ENCODE measurements around the gene SEL1L. TPM values are rescaled to one million over a fixed set of nuclear protein-coding genes. Genes with fewer than 3 reads are reported as not detected.

The SEL1L gene
- total RNA-seq, 1 donor from 2014 or later: 28.0 TPM

DNA sequence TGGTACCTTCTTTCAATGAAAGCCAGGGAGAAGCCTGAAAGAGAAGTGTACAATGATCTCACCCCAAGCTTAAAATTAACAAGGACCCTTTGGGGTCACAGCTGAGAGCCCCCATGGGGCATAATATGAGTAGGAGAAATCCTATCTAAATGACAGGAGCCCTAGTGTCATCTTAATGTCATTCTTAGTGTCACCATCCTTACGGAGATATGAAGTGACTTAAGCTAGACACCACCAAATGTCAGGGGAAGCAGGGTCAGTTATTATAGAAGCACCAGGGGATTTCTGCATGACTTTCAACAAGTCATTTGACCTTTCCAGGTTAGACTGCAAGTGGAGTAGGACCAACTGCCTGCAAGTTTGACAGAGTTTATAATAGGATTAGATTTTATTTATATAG is 104.6 kb downstream of the SEL1L start:
- H3K9ac ChIP-seq: no peak overlapping the region
- H3K4me3 ChIP-seq: no peak overlapping the region
- peaks cover 4% of the 10 kb centered on the region for H3K27me3 ChIP-seq
- peaks cover 8% of the 10 kb centered on the region for H4K20me1 ChIP-seq (ENCODE audit: low read depth)
- peaks cover 44% of the 10 kb centered on the region for H3K79me2 ChIP-seq (ENCODE audit: low read depth)
- H3K4me2 ChIP-seq: no peak overlapping the region
- no peaks in the 10 kb centered on the region for H3K36me3 ChIP-seq
- DNase-seq (ENCODE audit: low spot score): no peak
- Mint-ChIP-seq H3K4me3 (no peak overlapping the region), H3K36me3 (peaks cover 24% of the 10 kb centered on the region), H3K4me1 (peaks cover 58% of the 10 kb centered on the region), H3K9me3 (no peaks in the 10 kb centered on the region), H3K27me3 (ENCODE audit: insufficient read depth, low read depth) (peaks cover under 1% of the 10 kb centered on the region), H3K27ac (no peak overlapping the region)
- no peaks in the 10 kb centered on the region for H3K9me3 ChIP-seq (ENCODE audit: low read depth)
- H3F3A ChIP-seq (ENCODE audit: low read depth): peaks cover 15% of the 10 kb centered on the region
- H2AFZ ChIP-seq (replicated peaks): no peak overlapping the region
- no peak overlapping the region for H3K27ac ChIP-seq
- H3K4me1 ChIP-seq: peaks cover 17% of the 10 kb centered on the region
- no peak for TF ChIP-seq EZH2phosphoT487 (IDR thresholded peaks at IDR 0.05)
- no peak for TF ChIP-seq EZH2 (IDR thresholded peaks at IDR 0.05)
- TF ChIP-seq, protein P1, sequence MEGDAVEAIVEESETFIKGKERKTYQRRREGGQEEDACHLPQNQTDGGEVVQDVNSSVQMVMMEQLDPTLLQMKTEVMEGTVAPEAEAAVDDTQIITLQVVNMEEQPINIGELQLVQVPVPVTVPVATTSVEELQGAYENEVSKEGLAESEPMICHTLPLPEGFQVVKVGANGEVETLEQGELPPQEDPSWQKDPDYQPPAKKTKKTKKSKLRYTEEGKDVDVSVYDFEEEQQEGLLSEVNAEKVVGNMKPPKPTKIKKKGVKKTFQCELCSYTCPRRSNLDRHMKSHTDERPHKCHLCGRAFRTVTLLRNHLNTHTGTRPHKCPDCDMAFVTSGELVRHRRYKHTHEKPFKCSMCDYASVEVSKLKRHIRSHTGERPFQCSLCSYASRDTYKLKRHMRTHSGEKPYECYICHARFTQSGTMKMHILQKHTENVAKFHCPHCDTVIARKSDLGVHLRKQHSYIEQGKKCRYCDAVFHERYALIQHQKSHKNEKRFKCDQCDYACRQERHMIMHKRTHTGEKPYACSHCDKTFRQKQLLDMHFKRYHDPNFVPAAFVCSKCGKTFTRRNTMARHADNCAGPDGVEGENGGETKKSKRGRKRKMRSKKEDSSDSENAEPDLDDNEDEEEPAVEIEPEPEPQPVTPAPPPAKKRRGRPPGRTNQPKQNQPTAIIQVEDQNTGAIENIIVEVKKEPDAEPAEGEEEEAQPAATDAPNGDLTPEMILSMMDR (IDR thresholded peaks at IDR 0.05): no peak

DNA sequence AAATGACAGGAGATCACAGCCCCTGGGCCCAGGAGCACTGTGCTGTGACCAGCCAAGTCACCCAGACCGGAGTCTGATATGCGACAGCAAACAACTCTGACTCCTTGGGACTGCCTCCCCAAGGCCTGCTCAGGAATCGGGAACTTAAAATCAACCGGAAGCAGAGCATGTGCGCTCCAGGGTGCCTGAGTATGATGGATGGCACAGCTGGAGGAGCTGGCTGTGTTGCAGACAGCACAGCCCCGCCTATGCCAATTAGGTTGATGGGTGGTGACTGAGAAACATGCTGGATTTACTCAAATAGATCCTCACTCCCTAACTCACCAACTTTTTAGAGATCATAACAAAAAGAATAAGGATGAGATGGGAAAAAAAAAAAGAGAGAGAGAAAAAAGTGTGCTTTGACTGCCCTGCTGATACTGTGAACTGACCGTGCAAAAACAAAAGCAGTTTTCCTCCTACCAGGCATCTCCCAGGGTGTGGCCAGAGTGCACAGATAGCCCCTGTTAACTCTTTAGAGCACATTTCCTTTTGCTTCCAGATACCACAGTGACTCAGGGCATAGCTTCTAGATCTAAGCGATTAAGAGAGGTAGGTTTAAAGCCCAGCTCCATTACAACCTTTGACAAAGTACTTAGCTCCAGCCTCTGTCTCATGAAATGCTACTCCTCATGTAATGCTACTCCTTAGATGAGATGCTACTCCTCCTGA is 106.2 kb downstream of the SEL1L start:
- no peak for TF ChIP-seq EZH2 (IDR thresholded peaks at IDR 0.05)
- TF ChIP-seq, protein P1 (IDR thresholded peaks at IDR 0.05): no peak
- TF ChIP-seq EZH2phosphoT487 (IDR thresholded peaks at IDR 0.05): no peak
- H3F3A ChIP-seq (ENCODE audit: low read depth): peaks cover 7% of the 10 kb centered on the region
- Mint-ChIP-seq H3K9me3 (no peaks in the 10 kb centered on the region), H3K27me3 (ENCODE audit: insufficient read depth, low read depth) (peaks cover 2% of the 10 kb centered on the region), H3K4me3 (no peak overlapping the region), H3K27ac (peak overlapping the region; percentile 66), H3K36me3 (peaks cover 28% of the 10 kb centered on the region), H3K4me1 (peaks cover 45% of the 10 kb centered on the region)
- H4K20me1 ChIP-seq (ENCODE audit: low read depth): no peaks in the 10 kb centered on the region
- DNase-seq (ENCODE audit: low spot score): peak; percentile 22
- no peaks in the 10 kb centered on the region for H3K36me3 ChIP-seq
- H3K4me1 ChIP-seq: peaks cover 11% of the 10 kb centered on the region
- H2AFZ ChIP-seq (replicated peaks): peak overlapping the region; percentile 1
- no peaks in the 10 kb centered on the region for H3K9me3 ChIP-seq (ENCODE audit: low read depth)
- no peak overlapping the region for H3K4me3 ChIP-seq
- H3K27me3 ChIP-seq: no peaks in the 10 kb centered on the region
- no peak overlapping the region for H3K27ac ChIP-seq
- H3K9ac ChIP-seq: no peak overlapping the region
- H3K79me2 ChIP-seq (ENCODE audit: low read depth): peaks cover 31% of the 10 kb centered on the region
- H3K4me2 ChIP-seq: peak overlapping the region; percentile 58

DNA sequence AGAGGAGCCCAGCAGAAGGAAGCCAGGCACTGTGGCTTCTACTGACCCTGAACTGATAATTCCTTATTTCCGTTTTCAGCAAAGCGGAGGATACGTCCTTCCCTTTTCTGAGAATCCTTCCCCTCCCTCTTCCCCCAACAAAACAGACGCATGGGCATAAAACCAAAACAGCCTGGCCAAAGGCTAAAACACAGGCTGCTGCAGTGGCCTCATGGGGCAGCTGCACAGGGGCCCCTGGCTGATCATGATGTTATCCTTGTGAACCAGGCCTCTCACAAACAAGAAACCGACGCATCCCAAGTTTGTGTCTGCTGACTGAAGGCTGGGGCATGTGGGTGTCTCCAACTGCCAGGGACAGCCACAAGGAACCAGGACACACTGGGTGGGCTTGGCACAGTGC is 110.1 kb downstream of the SEL1L start:
- no peak overlapping the region for H3K9ac ChIP-seq
- no peak for DNase-seq (ENCODE audit: low spot score)
- Mint-ChIP-seq H3K36me3 (peaks cover 52% of the 10 kb centered on the region), H3K4me3 (no peak overlapping the region), H3K27me3 (ENCODE audit: insufficient read depth, low read depth) (peaks cover 4% of the 10 kb centered on the region), H3K27ac (no peak overlapping the region), H3K4me1 (peaks cover 24% of the 10 kb centered on the region), H3K9me3 (peaks cover 5% of the 10 kb centered on the region)
- TF ChIP-seq EZH2phosphoT487 (IDR thresholded peaks at IDR 0.05) (no peak), EZH2 (IDR thresholded peaks at IDR 0.05) (no peak)
- TF ChIP-seq, protein P1 (IDR thresholded peaks at IDR 0.05): no peak
- peaks cover 11% of the 10 kb centered on the region for H3K4me1 ChIP-seq
- H3K27me3 ChIP-seq: no peaks in the 10 kb centered on the region
- H4K20me1 ChIP-seq (ENCODE audit: low read depth): no peaks in the 10 kb centered on the region
- no peaks in the 10 kb centered on the region for H3K9me3 ChIP-seq (ENCODE audit: low read depth)
- no peak overlapping the region for H3K27ac ChIP-seq
- H3K79me2 ChIP-seq (ENCODE audit: low read depth): peaks cover 7% of the 10 kb centered on the region
- peaks cover 7% of the 10 kb centered on the region for H3F3A ChIP-seq (ENCODE audit: low read depth)
- no peak overlapping the region for H3K4me3 ChIP-seq
- H2AFZ ChIP-seq (replicated peaks): no peak overlapping the region
- H3K36me3 ChIP-seq: no peaks in the 10 kb centered on the region
- no peak overlapping the region for H3K4me2 ChIP-seq

Other genes with a start within 250 kb of the SEL1L start
- 25.0 and 31.1 TPM in 2 replicates for gene STON2, start 133.5 kb downstream of the SEL1L start, total RNA-seq (ENCODE audit: low replicate concordance)

All from neural progenitor cell (in vitro differentiated cells).